HEK293T (cell line): ENCODE measurements around the gene LGR5.

Source experiments
- BHLHE40 ChIP-seq: fragments of 450-650 bp; IDR thresholded peaks from 2 replicates; pipeline ENCODE4 v1.6.1; 2016; ENCODE audit warnings: mild to moderate bottlenecking, moderate library complexity, borderline replicate concordance
- ELF4 ChIP-seq: fragments of 450-650 bp; IDR thresholded peaks from 2 replicates; pipeline ENCODE4 v1.6.1; 2017; ENCODE audit warnings: antibody characterized with exemption
- SP1 ChIP-seq: fragments of 450-650 bp; IDR thresholded peaks from 2 replicates; pipeline ENCODE4 v1.6.1; 2017
- SUZ12 ChIP-seq: fragments of 450-650 bp; IDR thresholded peaks from 2 replicates; pipeline ENCODE4 v1.6.1; 2016; ENCODE audit warnings: mild to moderate bottlenecking

- TF ChIP-seq SP1: no peak
- no peak for TF ChIP-seq BHLHE40
- no peak for TF ChIP-seq ELF4
- TF ChIP-seq SUZ12: no peak
Observed at GRCh38 chr12:71626768-71627167, 187.2 kb downstream of the LGR5 start.
